Measurements from ENCODE around the gene CCDC171. TPM values are rescaled to one million over a fixed set of nuclear protein-coding genes. Genes with fewer than 3 reads are reported as not detected.
"Not testable (repeated sequence)": the region's sequence is repeated elsewhere in the genome, so short reads cannot be mapped to it uniquely, and the experiment has no call there.

Gene CCDC171
- total RNA-seq, 2 experiments from 2014 or later = 10.4 to 18.2 TPM

- Histone ChIP-seq H3K9me3 (ENCODE audit: low read length) (no peaks in the 10 kb centered on the region), H3K27ac (ENCODE audit: low read depth, low read length, poor library complexity, severe bottlenecking) (no peak overlapping the region), H3K4me1 (ENCODE audit: insufficient read depth, low read length, poor library complexity, severe bottlenecking) (no peaks in the 10 kb centered on the region), H2AFZ (ENCODE audit: low read length) (no peak overlapping the region), H4K20me1 (ENCODE audit: insufficient read depth, low read length) (no peaks in the 10 kb centered on the region), H3K36me3 (ENCODE audit: insufficient read depth, low read length) (no peaks in the 10 kb centered on the region), H3K4me2 (ENCODE audit: low read length) (no peak overlapping the region), H3K79me2 (ENCODE audit: insufficient read depth, low read depth, low read length) (no peaks in the 10 kb centered on the region), H3K4me3 (ENCODE audit: low read depth, low read length, poor library complexity, severe bottlenecking) (no peak overlapping the region), H3K9me2 (ENCODE audit: insufficient read depth, low read length) (no peaks in the 10 kb centered on the region)
- CTCF ChIA-PET (ENCODE audit: unreplicated experiment) = no interaction called here
- BruUV-seq (replicated peaks) = no TSS peak
- no peak for TF ChIP-seq EZH2phosphoT487 (IDR thresholded peaks at IDR 0.05; ENCODE audit: borderline replicate concordance, low read depth, low read length)
- no peak for TF ChIP-seq CTCF (conservative IDR thresholded peaks at IDR 0.05; ENCODE audit: low read length)
- intact Hi-C loops (cut with micrococcal nuclease; ENCODE audit: unreplicated experiment) = no loop called here
- POLR2A ChIA-PET = interaction anchor here (0.7 kb wide), 1 partner anchor 250 kb away, joined by 3 read pairs; no protein-coding TSS in a partner anchor
- DNase-seq (ENCODE audit: low spot score) = no peak
These were observed 27.9 kb upstream of the CCDC171 start for GRCh38 chr9:15524845-15525455.

DNA sequence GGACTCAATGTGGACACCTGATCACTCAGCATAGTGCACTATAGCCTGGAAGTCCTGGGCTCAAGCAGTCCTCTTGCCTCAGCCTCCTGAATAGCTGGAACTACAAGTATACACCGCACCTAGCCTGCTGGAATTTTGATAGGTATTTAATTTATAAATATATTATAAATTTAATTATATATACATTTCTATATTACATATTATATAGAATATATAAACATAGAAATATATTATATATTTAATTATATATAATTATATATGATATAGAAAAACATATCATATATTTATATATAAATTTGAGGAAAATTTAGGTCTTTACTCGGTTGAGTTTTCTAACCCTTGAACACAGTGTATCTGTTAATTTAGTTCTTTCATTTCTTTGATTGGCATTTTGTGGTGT, 26.9 kb upstream of the CCDC171 start:
- Histone ChIP-seq H3K9me3 (ENCODE audit: low read length) (no peaks in the 10 kb centered on the region), H3K4me3 (ENCODE audit: low read depth, low read length, poor library complexity, severe bottlenecking) (no peak overlapping the region), H3K9me2 (ENCODE audit: insufficient read depth, low read length) (no peaks in the 10 kb centered on the region), H2AFZ (ENCODE audit: low read length) (no peak overlapping the region), H3K27ac (ENCODE audit: low read depth, low read length, poor library complexity, severe bottlenecking) (no peak overlapping the region), H3K36me3 (ENCODE audit: insufficient read depth, low read length) (no peaks in the 10 kb centered on the region), H3K4me2 (ENCODE audit: low read length) (no peak overlapping the region), H3K79me2 (ENCODE audit: insufficient read depth, low read depth, low read length) (no peaks in the 10 kb centered on the region), H3K4me1 (ENCODE audit: insufficient read depth, low read length, poor library complexity, severe bottlenecking) (no peaks in the 10 kb centered on the region), H4K20me1 (ENCODE audit: insufficient read depth, low read length) (no peaks in the 10 kb centered on the region)
- POLR2A ChIA-PET = interaction anchor here (0.6 to 1.0 kb wide), 4 partner anchors 12 to 251 kb away, joined by 3 read pairs; no protein-coding TSS in a partner anchor
- CTCF ChIA-PET (ENCODE audit: unreplicated experiment) = no interaction called here
- TF ChIP-seq CTCF (conservative IDR thresholded peaks at IDR 0.05; ENCODE audit: low read length) (no peak), EZH2phosphoT487 (IDR thresholded peaks at IDR 0.05; ENCODE audit: borderline replicate concordance, low read depth, low read length) (no peak)
- DNase-seq (ENCODE audit: low spot score) = no peak
- intact Hi-C loops (cut with micrococcal nuclease; ENCODE audit: unreplicated experiment) = no loop called here
- BruUV-seq (replicated peaks) = no TSS peak

DNA sequence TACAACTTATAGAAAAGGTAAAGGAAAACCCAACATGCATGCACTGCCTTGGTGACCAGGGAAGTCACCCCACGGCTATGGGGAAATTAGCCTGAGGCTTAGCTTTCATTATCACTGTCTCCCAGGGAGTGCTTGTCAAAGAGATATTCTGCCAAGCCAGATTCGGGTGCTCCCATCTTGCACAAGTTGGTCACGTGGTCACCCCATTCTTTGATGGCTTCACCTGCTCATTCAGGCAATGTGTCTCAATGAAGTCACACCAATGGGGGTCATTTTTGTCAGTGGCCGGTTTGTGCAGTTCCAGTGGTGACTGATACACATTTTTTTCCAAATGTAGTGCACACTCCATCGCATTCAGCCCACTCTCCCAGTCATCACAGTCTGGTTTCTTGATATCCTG, 25.8 kb upstream of the CCDC171 start:
- H2AFZ ChIP-seq (ENCODE audit: low read length); H3K79me2 ChIP-seq (ENCODE audit: insufficient read depth, low read depth, low read length); H3K4me1 ChIP-seq (ENCODE audit: insufficient read depth, low read length, poor library complexity, severe bottlenecking); H3K9me3 ChIP-seq (ENCODE audit: low read length); H3K36me3 ChIP-seq (ENCODE audit: insufficient read depth, low read length); DNase-seq (ENCODE audit: low spot score); BruUV-seq (replicated peaks); H3K9me2 ChIP-seq (ENCODE audit: insufficient read depth, low read length); H3K4me2 ChIP-seq (ENCODE audit: low read length); H3K27ac ChIP-seq (ENCODE audit: low read depth, low read length, poor library complexity, severe bottlenecking); CTCF ChIA-PET (ENCODE audit: unreplicated experiment); H4K20me1 ChIP-seq (ENCODE audit: insufficient read depth, low read length); intact Hi-C loops (cut with micrococcal nuclease; ENCODE audit: unreplicated experiment); POLR2A ChIA-PET; H3K4me3 ChIP-seq (ENCODE audit: low read depth, low read length, poor library complexity, severe bottlenecking): not testable (repeated sequence)
